Peyer's patch (tissue), 4 donors: ENCODE measurements around the gene ZC3H18.

Source experiments
- POLR2A ChIP-seq, 2 donors: fragments of 450-650 bp; IDR thresholded peaks; one replicate each; pipeline ENCODE4 v1.5.1; 2017; ENCODE audit warnings: antibody characterized with exemption in 2 of 2, mild to moderate bottlenecking in 2 of 2, moderate library complexity in 2 of 2
- TF ChIP-seq, protein P1 (sequence below), 6 experiments: fragments of 450-650 bp in 4 of 6; fragments of 200-600 bp in 2 of 6; sonication (generic) in 1 of 6; IDR thresholded peaks; one replicate each; pipeline ENCODE4 v1.5.1; 2017 to 2019; ENCODE audit warnings: antibody characterized with exemption in 6 of 6, mild to moderate bottlenecking in 3 of 6, moderate library complexity in 1 of 6

- TF ChIP-seq POLR2A (IDR thresholded peaks at IDR 0.05): no peak
- TF ChIP-seq, protein P1, sequence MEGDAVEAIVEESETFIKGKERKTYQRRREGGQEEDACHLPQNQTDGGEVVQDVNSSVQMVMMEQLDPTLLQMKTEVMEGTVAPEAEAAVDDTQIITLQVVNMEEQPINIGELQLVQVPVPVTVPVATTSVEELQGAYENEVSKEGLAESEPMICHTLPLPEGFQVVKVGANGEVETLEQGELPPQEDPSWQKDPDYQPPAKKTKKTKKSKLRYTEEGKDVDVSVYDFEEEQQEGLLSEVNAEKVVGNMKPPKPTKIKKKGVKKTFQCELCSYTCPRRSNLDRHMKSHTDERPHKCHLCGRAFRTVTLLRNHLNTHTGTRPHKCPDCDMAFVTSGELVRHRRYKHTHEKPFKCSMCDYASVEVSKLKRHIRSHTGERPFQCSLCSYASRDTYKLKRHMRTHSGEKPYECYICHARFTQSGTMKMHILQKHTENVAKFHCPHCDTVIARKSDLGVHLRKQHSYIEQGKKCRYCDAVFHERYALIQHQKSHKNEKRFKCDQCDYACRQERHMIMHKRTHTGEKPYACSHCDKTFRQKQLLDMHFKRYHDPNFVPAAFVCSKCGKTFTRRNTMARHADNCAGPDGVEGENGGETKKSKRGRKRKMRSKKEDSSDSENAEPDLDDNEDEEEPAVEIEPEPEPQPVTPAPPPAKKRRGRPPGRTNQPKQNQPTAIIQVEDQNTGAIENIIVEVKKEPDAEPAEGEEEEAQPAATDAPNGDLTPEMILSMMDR (IDR thresholded peaks at IDR 0.05): no peak
These were observed 25.7 kb downstream of the ZC3H18 start for GRCh38 chr16:88595921-88596320.
